Testis (tissue), 3 donors: ENCODE results near the gene AGO1. TPM values are rescaled to one million over a fixed set of nuclear protein-coding genes. Genes with fewer than 3 reads are reported as not detected.

Experiments used
- DNase-seq: peaks from one replicate; pipeline ENCODE4 v3.0.0-alpha.2; 2019
- H3K27ac ChIP-seq, 2 donors: fragments of 200-600 bp; sonication (generic); one replicate each; pipeline ENCODE4 v1.5.1; 2019
- H3K27me3 ChIP-seq: fragments of 200-600 bp; sonication (generic); one replicate; pipeline ENCODE4 v1.5.1; 2019
- H3K36me3 ChIP-seq: fragments of 200-600 bp; sonication (generic); one replicate; pipeline ENCODE4 v1.5.1; 2017; ENCODE audit warnings: low read depth; ENCODE audit errors: missing control alignments
- H3K4me1 ChIP-seq: fragments of 200-600 bp; sonication (generic); one replicate; pipeline ENCODE4 v1.5.1; 2019
- H3K4me3 ChIP-seq, 2 donors: fragments of 200-600 bp; sonication (generic); one replicate each; pipeline ENCODE4 v1.5.1; 2017 to 2019
- H3K9me3 ChIP-seq: fragments of 200-600 bp; sonication (generic); one replicate; pipeline ENCODE4 v1.5.1; 2017
- POLR2A ChIP-seq: fragments of 450-650 bp; IDR thresholded peaks from one replicate; pipeline ENCODE4 v1.6.1; 2017; ENCODE audit warnings: antibody characterized with exemption, mild to moderate bottlenecking, moderate library complexity
- WGBS, 2 donors: methylation state at CpG; one replicate each; pipeline ENCODE4 v1.1.5; 2018; 5-methylcytosine and 5-hydroxymethylcytosine counted together
- intact Hi-C: fragments of 100-400 bp; cut with DNase I; formaldehyde crosslinking; loops from one replicate; pipeline ENCODE4 v1.15.1; 2023; ENCODE audit warnings: low total_unique reads
- polyA plus RNA-seq: library from polyadenylated mRNA; stranded (reverse); fragments of 350-450 nt; fragmentation: Illumina TruSeq; extraction: RNeasy Lipid Tissue Mini Kit (QIAGEN cat#74804); gene quantifications from one replicate; pipeline ENCODE4 v1.2.3, GENCODE V29; 2014; ENCODE audit warnings: low read depth, low replicate concordance; ENCODE audit not compliant: insufficient read depth
- total RNA-seq, 2 donors: library from RNA; depleted of rRNA; stranded (reverse); fragments of >200 nt; gene quantifications; one replicate each; pipeline ENCODE4 v1.2.3, GENCODE V29; 2016
- TF ChIP-seq, protein P1 (sequence below), 3 experiments: fragments of 450-650 bp in 2 of 3; fragments of 200-600 bp in 1 of 3; sonication (generic) in 1 of 3; IDR thresholded peaks; one replicate each; pipeline ENCODE4 v1.5.1; 2016 to 2019; ENCODE audit warnings: antibody characterized with exemption in 3 of 3, mild to moderate bottlenecking in 2 of 3, moderate library complexity in 1 of 3

The AGO1 gene
- total and polyA plus RNA-seq, 3 donors from 2014 or later: 11.5 to 41.9 (median 32.3) TPM

GRCh38 chr1:35923791-35924221, 40.8 kb downstream of the AGO1 start:
- TF ChIP-seq, protein P1, sequence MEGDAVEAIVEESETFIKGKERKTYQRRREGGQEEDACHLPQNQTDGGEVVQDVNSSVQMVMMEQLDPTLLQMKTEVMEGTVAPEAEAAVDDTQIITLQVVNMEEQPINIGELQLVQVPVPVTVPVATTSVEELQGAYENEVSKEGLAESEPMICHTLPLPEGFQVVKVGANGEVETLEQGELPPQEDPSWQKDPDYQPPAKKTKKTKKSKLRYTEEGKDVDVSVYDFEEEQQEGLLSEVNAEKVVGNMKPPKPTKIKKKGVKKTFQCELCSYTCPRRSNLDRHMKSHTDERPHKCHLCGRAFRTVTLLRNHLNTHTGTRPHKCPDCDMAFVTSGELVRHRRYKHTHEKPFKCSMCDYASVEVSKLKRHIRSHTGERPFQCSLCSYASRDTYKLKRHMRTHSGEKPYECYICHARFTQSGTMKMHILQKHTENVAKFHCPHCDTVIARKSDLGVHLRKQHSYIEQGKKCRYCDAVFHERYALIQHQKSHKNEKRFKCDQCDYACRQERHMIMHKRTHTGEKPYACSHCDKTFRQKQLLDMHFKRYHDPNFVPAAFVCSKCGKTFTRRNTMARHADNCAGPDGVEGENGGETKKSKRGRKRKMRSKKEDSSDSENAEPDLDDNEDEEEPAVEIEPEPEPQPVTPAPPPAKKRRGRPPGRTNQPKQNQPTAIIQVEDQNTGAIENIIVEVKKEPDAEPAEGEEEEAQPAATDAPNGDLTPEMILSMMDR (IDR thresholded peaks at IDR 0.05): no peak
- no peak for TF ChIP-seq POLR2A
- Histone ChIP-seq H3K27ac (no peak overlapping the region), H3K4me3 (no peak overlapping the region), H3K4me1 (no peaks in the 10 kb centered on the region), H3K27me3 (no peaks in the 10 kb centered on the region), H3K9me3 (no peaks in the 10 kb centered on the region), H3K36me3 (no peaks in the 10 kb centered on the region)
- intact Hi-C loops: no loop called here
- DNase-seq: no peak

GRCh38 chr1:35924838-35925237, 41.8 kb downstream of the AGO1 start:
- no peak for TF ChIP-seq POLR2A
- TF ChIP-seq, protein P1 (IDR thresholded peaks at IDR 0.05): no peak
- no peak for DNase-seq
- no peaks in the 10 kb centered on the region for H3K36me3 ChIP-seq
- intact Hi-C loops: no loop called here
- no peaks in the 10 kb centered on the region for H3K27me3 ChIP-seq
- H3K27ac ChIP-seq: no peak overlapping the region
- WGBS, 2 donors: 90 to 96% methylated on average over 1 of the region's 1 CpG
- no peak overlapping the region for H3K4me3 ChIP-seq
- no peaks in the 10 kb centered on the region for H3K9me3 ChIP-seq
- peaks cover 3% of the 10 kb centered on the region for H3K4me1 ChIP-seq

DNA sequence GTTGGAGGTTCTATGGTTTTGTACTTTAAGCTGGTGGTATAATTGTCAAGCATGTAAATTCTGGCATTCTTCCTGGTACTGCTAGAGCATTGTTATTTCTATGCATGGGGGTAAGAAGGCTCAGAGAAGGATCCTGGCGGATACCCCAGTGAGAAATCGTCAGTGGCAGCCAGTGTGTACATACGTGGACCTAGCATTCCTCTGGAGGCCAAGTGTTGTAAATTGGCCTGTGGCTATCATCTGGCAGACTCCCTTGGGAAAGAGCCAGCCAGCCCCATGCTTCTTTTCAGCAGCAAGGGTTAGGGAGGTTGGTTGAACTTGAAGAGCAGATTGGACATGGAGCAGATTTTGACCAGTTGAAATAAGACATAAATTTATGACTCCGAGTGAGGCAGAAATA, 42.7 kb downstream of the AGO1 start:
- Histone ChIP-seq H3K4me1 (peaks cover 7% of the 10 kb centered on the region), H3K9me3 (no peaks in the 10 kb centered on the region), H3K36me3 (no peaks in the 10 kb centered on the region), H3K27me3 (no peaks in the 10 kb centered on the region), H3K27ac (no peak overlapping the region), H3K4me3 (no peak overlapping the region)
- intact Hi-C loops: no loop called here
- WGBS, 2 donors: 51 to 70% methylated on average over 4 of the region's 4 CpGs
- TF ChIP-seq, protein P1 (IDR thresholded peaks at IDR 0.05): no peak
- TF ChIP-seq POLR2A: no peak
- DNase-seq: no peak

DNA sequence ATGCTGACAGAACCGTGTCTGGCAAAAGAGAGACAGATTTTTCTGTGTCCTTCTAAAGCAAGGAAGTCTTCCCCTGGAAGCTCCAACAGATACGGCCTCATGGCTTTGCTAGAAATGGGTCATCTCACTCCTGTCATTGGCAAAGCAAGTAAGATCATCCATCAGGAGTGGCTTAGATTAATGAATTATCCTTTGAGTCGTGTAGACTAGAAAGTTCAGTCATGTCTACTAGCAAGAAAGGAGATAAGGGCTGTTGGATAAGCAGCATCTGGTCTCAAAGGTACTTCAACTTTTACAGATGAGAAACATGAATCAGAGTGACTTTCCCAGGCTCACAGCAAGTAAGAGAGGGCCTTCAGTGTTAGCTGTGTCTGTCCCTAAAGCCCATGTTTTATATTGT, 44.5 kb downstream of the AGO1 start:
- WGBS, 2 donors: 68 to 87% methylated on average over 3 of the region's 3 CpGs
- intact Hi-C loops: no loop called here
- TF ChIP-seq, protein P1 (IDR thresholded peaks at IDR 0.05): no peak
- no peak for TF ChIP-seq POLR2A
- H3K27me3 ChIP-seq: no peaks in the 10 kb centered on the region
- H3K4me1 ChIP-seq: peaks cover 7% of the 10 kb centered on the region
- H3K4me3 ChIP-seq: no peak overlapping the region
- H3K27ac ChIP-seq: no peak overlapping the region
- no peaks in the 10 kb centered on the region for H3K36me3 ChIP-seq
- no peak for DNase-seq
- no peaks in the 10 kb centered on the region for H3K9me3 ChIP-seq

DNA sequence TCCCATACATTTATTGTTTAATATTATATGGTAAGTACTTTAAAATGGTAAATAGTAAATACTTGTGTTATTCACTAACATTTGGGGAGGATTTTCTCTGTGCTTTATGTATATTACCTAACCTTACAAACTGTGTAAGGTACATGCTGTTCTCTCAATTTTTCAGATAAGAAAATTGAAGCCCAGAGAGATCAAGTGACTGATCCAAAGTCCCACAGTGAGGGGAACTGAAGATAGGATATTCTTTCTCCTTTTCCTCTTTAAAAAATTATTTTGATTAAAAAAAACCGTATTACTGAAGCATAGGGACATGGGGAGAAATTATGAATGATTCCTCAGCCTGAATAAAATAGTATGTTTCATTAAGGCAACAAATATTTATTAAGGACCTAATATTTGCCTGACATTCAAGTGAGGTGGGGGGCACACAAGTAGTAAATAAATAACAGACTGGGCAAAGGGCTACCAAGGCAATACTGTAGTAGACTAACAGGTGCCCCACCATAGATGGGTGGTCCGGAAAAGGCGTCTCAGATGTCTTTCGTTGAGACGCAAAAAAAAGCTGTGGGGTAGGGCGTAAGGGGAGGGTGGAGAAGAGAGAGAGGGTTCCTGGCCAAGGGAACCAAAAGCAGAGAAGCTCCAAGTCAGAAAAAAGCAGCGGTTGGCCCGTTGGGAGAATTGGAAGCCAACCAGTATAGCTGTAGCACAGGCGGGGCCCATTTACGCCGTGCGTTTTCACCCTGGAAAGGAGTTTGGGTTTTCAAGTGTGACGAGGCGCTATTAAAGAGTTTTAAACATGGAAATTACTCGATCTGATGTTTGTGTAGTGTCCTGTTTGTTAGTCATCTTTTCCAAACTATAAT, 47.0 kb downstream of the AGO1 start:
- no peaks in the 10 kb centered on the region for H3K27me3 ChIP-seq
- H3K9me3 ChIP-seq: no peaks in the 10 kb centered on the region
- TF ChIP-seq POLR2A: no peak
- TF ChIP-seq, protein P1 (IDR thresholded peaks at IDR 0.05): no peak
- intact Hi-C loops: no loop called here
- H3K4me3 ChIP-seq: peak overlapping the region; percentile 95 to 97
- WGBS, 2 donors: 1 to 2% methylated on average over 15 of the region's 15 CpGs
- H3K27ac ChIP-seq: peak overlapping the region; percentile 98 to 100
- H3K4me1 ChIP-seq: peaks cover 12% of the 10 kb centered on the region
- no peaks in the 10 kb centered on the region for H3K36me3 ChIP-seq
- DNase-seq: peak; percentile 78
